GM21381 (cell line): ENCODE data around the gene PIWIL4.
A peak's percentile ranks its signal among the peaks of the same experiment; 100 is the strongest.
"Not testable (repeated sequence)": the region's sequence is repeated elsewhere in the genome, so short reads cannot be mapped to it uniquely, and the experiment has no call there.

Experiments used
- ATAC-seq: cut with Tn5 transposase; IDR thresholded peaks from one replicate; pipeline ENCODE4 v1.9.1; 2021; ENCODE audit warnings: mild to moderate bottlenecking, moderate library complexity; ENCODE audit not compliant: unreplicated experiment

Gene PIWIL4

GRCh38 chr11:94583866-94584500 is 16.8 kb downstream of the PIWIL4 start:
- no peak for ATAC-seq

GRCh38 chr11:94584978-94585377 is 17.8 kb downstream of the PIWIL4 start:
- no peak for ATAC-seq

- ATAC-seq: no peak
Measured at GRCh38 chr11:94585399-94585798, 18.2 kb downstream of the PIWIL4 start.

DNA sequence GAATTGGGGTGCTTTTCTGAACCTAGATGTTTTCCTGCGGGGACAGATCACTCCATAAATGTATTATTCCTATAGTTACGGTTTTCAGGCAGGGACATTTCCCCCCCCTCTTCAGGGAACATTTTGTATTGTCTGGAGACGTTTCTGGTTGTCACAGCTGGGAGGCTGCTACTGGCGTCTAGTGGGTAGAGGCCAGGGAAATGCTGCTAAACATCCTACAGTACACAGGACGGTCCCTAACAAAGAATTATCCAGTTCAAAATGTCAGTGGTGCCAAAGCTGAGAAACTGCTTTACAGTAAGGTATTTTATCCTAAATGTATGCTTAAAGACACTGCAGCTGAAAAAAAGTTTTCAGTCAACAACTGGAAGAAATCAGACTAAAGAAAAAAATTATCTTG is 19.4 kb downstream of the PIWIL4 start:
- no peak for ATAC-seq

DNA sequence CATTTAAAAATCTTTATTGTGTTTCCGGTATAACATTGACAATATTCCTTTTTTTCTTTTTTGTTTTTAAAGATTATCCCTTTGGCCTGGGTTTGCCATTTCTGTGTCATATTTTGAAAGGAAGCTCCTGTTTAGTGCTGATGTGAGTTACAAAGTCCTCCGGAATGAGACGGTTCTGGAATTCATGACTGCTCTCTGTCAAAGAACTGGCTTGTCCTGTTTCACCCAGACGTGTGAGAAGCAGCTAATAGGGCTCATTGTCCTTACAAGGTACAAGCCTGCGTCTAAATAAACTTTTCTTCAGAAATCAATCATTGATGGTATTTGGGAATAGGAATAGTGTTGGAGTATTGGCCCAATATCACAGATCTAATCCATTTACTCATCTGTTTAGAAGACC is 19.8 kb downstream of the PIWIL4 start:
- ATAC-seq: no peak

GRCh38 chr11:94588366-94588942 is 21.3 kb downstream of the PIWIL4 start:
- no peak for ATAC-seq

DNA sequence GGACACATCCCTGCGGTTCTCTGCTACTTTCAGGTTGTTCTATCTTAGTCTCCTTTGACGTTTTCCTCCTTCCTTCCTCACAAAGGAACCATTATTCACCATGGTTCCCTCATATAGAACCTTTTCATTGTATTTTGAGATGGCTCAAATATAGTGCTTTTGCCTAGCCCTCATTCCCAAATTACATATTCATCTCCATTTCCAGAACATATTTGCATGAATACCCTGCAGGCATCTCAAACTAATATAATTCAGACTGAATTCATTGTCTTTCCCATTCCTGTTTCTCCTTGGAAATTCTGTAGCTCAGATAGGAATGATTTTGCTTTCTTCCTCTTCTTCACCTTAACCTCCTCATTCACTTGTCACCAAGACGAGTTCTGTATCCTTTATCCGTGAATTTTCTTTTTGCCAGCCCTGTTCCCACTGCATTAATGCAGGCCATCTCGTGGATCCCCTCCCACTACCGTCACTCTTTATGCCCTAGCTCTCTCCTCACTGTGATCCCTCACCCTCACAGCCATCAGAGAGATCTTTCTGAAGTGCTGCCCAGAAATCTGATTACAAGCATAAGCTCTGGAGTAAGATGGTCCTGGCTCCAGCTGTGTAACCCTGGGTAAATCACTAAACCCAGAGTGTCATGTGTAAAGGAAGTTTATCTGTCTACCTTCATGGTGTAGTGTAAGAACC is 23.3 kb downstream of the PIWIL4 start:
- ATAC-seq: no peak

DNA sequence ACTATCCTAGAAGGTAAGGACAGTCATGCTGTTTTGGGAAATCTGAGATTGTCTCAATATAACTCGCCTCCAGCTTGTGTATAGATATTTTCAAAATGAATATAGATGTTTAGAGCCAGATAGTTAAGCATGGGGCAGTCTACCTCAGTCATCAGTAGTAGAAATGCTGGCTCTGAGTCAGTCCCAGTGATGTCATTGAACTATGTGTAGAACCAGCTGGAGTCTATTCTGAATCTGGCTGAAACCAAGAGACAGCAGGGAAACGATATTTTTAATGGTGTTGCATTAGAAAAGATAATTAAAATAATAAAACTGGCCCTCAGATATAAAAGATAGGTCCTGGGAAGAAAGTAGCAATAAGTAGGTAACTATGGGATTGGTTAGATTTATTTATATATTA is 25.9 kb downstream of the PIWIL4 start:
- ATAC-seq: peak; percentile 75

- ATAC-seq: peak; percentile 61
Measured at GRCh38 chr11:94595076-94595475, 27.9 kb downstream of the PIWIL4 start.

GRCh38 chr11:94597896-94598295 is 30.7 kb downstream of the PIWIL4 start:
- ATAC-seq: no peak

DNA sequence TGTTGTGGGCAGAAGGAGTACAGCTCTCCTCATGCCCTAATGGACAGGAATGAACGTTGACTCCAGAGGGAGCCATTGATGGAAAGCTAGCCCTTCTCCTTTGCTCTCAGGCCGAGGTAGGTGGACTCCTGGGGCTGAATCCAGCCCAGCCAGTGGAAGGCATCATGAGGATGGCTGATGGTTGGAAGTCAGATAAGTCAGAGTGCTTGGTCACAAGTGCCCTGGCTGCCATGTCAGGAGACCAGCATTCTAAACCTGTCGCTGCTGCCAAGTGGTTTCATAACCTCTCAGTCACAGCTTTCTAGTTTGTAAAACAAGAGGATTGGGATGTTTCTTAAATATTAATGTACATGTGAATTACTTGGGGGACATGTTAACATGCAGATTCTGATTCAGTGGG is 32.3 kb downstream of the PIWIL4 start:
- no peak for ATAC-seq

- ATAC-seq: peak; percentile 85
Measured at GRCh38 chr11:94602430-94603372, 35.5 kb downstream of the PIWIL4 start.

- no peak for ATAC-seq
Measured at GRCh38 chr11:94603587-94603986, 36.4 kb downstream of the PIWIL4 start.

DNA sequence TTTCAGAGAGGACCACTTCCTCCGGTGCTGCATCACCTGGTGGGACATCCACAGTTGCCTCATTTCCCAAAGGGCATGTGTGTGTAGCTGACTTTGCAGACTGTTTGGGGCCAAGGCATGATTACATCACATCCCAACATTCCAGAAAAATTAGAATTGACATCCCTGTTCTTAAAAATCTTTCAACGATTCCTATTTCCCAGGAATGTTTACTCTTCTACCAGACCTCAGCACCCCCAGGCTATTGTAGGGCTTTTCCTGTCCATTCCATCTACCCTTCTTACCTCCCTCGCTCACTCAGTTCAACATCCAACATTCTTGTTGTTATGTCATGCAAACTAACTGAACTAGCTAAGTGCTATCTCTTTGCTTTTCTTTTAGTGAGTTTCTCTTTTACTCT is 37.3 kb downstream of the PIWIL4 start:
- ATAC-seq: no peak

GRCh38 chr11:94613120-94613519 is 46.0 kb downstream of the PIWIL4 start:
- no peak for ATAC-seq

GRCh38 chr11:94623120-94623735 is 56.1 kb downstream of the PIWIL4 start:
- peak; percentile 80 for ATAC-seq

GRCh38 chr11:94625422-94625821 is 58.3 kb downstream of the PIWIL4 start:
- not testable (repeated sequence) for ATAC-seq

GRCh38 chr11:94627003-94627560 is 59.9 kb downstream of the PIWIL4 start:
- ATAC-seq: not testable (repeated sequence)

- no peak for ATAC-seq
Measured at GRCh38 chr11:94629741-94630140, 62.6 kb downstream of the PIWIL4 start.

DNA sequence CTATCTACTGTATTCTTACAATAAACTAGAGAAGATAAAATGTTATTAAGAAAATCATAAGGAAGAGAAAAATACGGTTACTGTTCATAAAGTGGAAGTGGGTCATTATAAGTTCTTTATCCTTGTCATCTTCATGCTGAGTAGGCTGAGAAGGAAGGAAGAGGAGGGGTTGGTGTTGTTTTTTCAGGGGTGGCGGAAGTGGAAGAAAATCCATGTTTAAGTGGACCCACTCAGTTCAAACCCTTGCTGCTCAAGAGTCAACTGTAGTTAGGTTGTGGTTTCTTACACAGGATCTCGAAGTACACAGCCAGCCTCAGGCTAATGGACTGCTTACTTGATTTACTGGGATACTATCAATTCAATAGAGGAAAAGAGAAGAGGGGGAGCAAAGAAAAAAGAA is 63.1 kb downstream of the PIWIL4 start:
- no peak for ATAC-seq
